ENCODE results near the gene MRTFA. TPM values are rescaled to one million over a fixed set of nuclear protein-coding genes. Genes with fewer than 3 reads are reported as not detected.
"Not testable (repeated sequence)": the region's sequence is repeated elsewhere in the genome, so short reads cannot be mapped to it uniquely, and the experiment has no call there.

MRTFA gene
- total RNA-seq, 1 donor from 2014 or later = 47.8 TPM

DNA sequence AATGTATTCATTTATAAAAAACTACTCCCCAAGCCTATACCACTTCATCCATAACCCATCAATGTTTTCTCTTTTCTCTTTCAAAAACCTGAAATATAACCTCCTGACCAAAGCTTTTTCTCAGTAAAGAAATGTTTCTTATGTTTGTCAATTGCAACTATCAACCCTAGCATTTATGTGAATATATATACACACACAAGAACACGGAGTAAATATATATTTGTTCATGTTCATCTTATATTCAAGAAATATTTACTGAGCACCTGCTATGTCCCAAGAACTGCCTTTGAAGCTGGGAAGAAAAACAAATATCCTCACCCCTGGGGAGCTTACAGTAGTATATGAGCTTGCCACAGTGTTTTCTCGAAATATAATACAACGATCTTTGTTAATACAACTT is 3.5 kb downstream of the MRTFA start:
- intact Hi-C loops (cut with micrococcal nuclease) = loop anchor here (10.0 kb wide), 2 partner anchors 588 to 728 kb away; partner anchors contain the start of gene GRAP2

DNA sequence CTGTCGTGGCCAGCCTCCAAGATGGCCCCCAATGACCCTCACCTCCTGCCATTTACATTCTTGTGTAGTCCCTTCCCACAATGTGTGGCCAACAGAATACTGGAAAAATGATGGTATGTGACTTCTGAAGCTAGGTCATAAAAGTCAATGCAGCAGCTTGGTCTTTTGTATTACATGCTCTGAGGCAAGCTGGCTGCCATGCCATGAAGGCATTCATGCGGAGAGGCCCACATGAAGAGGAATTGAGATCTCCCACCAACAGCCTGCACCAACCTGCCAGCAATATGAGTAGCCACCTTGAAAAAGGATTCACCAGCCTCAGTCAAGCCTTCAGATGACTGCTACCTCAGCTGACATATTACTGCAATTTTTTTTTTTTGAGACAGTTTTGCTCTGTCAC is 4.6 kb downstream of the MRTFA start:
- DNase-seq (ENCODE audit: low spot score) = no peak
- intact Hi-C loops (cut with micrococcal nuclease) = loop anchor here (10.0 kb wide), 2 partner anchors 587 to 727 kb away; partner anchors contain the start of gene GRAP2
- H3K4me1 Mint-ChIP-seq (ENCODE audit: low read depth) = peaks cover 51% of the 10 kb centered on the region
- no peaks in the 10 kb centered on the region for H3K9me3 Mint-ChIP-seq
- no peak overlapping the region for H3K27ac Mint-ChIP-seq
- H3K27me3 Mint-ChIP-seq (ENCODE audit: insufficient read depth) = no peaks in the 10 kb centered on the region
- H3K36me3 Mint-ChIP-seq (ENCODE audit: low read depth) = peaks cover 2% of the 10 kb centered on the region
- no peak overlapping the region for H3K4me3 Mint-ChIP-seq

More for the DNA sequence above, 3.5 kb downstream of the MRTFA start:
- Mint-ChIP-seq H3K27me3 (ENCODE audit: insufficient read depth) (no peaks in the 10 kb centered on the region), H3K4me1 (ENCODE audit: low read depth) (peaks cover 45% of the 10 kb centered on the region), H3K27ac (no peak overlapping the region), H3K36me3 (ENCODE audit: low read depth) (peaks cover 3% of the 10 kb centered on the region), H3K9me3 (no peaks in the 10 kb centered on the region), H3K4me3 (no peak overlapping the region)
- no peak for DNase-seq (ENCODE audit: low spot score)

DNA sequence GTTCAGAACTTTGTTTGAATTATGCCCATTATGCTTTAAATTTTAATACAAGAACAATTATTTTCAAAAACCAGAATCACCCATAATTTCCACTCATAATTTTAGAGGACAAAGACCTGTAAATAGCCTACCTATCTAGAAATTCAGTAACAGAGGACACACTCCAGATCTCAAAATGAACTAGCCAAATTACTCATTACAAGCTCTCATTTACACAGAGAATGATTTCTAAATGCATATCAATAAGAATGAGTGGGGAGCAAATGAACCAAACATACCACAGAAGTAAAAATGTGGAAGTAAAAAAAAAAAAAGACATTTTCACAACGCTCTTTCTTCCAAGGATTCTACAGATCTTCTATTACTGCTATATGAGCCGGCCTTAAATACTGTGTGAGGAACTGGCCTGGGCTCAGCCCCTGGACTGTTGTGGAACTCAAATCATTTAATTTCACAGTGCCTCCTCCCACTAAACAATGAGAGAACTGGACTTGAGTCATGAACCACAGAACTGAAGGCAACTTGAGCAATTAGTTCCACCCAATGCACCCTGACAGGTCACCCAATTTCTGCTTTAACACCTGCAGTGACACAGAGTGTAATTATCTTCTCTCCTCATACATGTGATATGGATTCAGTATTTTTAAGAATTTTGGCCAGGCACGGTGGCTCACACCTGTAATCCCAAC is 8.0 kb downstream of the MRTFA start:
- H3K27ac Mint-ChIP-seq = peak overlapping the region; percentile 62
- H3K27me3 Mint-ChIP-seq (ENCODE audit: insufficient read depth) = no peaks in the 10 kb centered on the region
- H3K9me3 Mint-ChIP-seq = no peaks in the 10 kb centered on the region
- peaks cover 2% of the 10 kb centered on the region for H3K36me3 Mint-ChIP-seq (ENCODE audit: low read depth)
- peaks cover 34% of the 10 kb centered on the region for H3K4me1 Mint-ChIP-seq (ENCODE audit: low read depth)
- no peak overlapping the region for H3K4me3 Mint-ChIP-seq
- intact Hi-C loops (cut with micrococcal nuclease) = loop anchor here (2.0 kb wide), 1 partner anchor 96 kb away; no protein-coding TSS in a partner anchor
- DNase-seq (ENCODE audit: low spot score) = no peak

DNA sequence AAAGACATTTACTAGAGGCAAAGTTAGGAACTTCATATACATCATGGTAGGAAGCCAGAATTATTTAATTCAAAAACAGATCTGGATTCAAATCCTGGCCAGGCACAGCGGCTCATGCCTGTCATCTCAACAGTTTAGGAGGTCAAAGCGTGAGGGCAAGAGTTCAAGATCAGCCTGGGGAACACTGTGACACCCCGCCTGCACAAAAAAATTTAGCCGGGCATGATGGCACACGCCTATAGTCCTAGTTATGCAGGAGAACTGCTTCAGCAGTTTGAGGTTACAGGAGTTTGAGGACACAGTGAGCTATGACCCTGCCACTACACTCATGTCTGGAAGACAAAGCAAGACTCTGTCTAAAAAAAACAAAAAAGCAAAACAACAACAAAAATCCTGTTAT is 8.9 kb downstream of the MRTFA start:
- Mint-ChIP-seq H3K27me3 (ENCODE audit: insufficient read depth) (no peaks in the 10 kb centered on the region), H3K36me3 (ENCODE audit: low read depth) (peaks cover 3% of the 10 kb centered on the region), H3K27ac (no peak overlapping the region), H3K9me3 (peaks cover 4% of the 10 kb centered on the region), H3K4me1 (ENCODE audit: low read depth) (peaks cover 34% of the 10 kb centered on the region), H3K4me3 (no peak overlapping the region)
- intact Hi-C loops (cut with micrococcal nuclease) = loop anchor here (2.0 kb wide), 1 partner anchor 95 kb away; no protein-coding TSS in a partner anchor
- DNase-seq (ENCODE audit: low spot score) = no peak

DNA sequence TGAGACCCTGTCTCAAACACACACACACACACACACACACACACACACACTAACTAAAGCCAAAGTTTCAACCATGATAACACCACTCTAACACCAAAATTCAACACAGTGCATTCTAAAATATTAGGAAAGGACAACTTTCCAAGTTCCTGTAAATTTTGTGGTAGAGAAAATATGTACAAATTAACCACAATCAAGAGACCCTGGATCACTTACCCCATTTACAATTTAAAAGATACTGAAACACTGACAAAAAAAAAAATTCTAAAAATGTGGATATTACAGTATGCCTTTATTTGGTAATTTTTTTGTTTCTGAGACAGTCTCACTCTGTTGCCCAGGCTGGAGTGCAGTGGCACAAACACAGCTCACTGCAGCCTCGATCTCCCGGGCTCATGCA is 9.7 kb downstream of the MRTFA start:
- DNase-seq (ENCODE audit: low spot score) = no peak
- H3K27me3 Mint-ChIP-seq (ENCODE audit: insufficient read depth) = no peaks in the 10 kb centered on the region
- H3K9me3 Mint-ChIP-seq = peaks cover 9% of the 10 kb centered on the region
- intact Hi-C loops (cut with micrococcal nuclease) = no loop called here
- no peak overlapping the region for H3K4me3 Mint-ChIP-seq
- peaks cover 6% of the 10 kb centered on the region for H3K36me3 Mint-ChIP-seq (ENCODE audit: low read depth)
- H3K4me1 Mint-ChIP-seq (ENCODE audit: low read depth) = peaks cover 33% of the 10 kb centered on the region
- no peak overlapping the region for H3K27ac Mint-ChIP-seq

DNA sequence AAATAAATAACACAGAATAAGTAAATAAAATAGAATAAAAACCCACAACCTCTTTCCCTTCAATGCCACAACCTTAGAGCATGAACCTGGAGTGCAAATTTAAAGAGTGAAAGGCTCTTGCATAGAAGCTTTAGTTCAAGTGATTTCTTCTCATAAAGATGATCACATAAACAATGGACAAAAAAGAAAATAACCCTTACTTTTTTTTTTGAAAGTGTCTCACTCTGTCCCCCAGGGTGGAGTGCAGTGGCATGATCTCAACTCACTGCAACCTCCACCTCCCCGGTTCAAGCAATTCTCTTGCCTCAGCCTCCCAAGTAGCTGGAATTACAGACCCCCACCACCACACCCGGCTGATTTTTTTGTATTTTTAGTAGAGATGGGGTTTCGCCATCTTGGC is 10.7 kb downstream of the MRTFA start:
- Mint-ChIP-seq H3K9me3 (peaks cover 15% of the 10 kb centered on the region), H3K4me1 (ENCODE audit: low read depth) (peaks cover 23% of the 10 kb centered on the region)
- H3K4me3 Mint-ChIP-seq; DNase-seq (ENCODE audit: low spot score); intact Hi-C loops (cut with micrococcal nuclease); H3K27me3 Mint-ChIP-seq (ENCODE audit: insufficient read depth); H3K27ac Mint-ChIP-seq; H3K36me3 Mint-ChIP-seq (ENCODE audit: low read depth): not testable (repeated sequence)

DNA sequence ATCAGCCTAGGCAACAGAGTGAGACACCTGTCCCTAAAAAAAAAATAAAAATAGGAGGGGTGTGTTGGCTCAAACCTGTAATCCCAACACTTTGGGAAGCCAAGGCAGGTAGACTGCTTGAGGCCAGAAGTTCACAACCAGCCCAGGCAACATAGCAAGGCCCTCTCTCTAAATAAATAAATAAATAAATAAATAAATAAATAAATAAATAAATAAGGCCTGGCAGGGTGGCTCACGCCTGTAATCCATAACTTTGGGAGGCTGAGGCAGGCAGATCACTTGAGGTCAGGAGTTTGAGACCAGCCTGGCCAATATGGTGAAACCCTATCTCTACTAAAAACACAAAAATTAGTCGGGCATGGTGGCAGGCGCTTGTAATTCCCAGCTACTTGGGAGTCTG is 11.2 kb downstream of the MRTFA start:
- Mint-ChIP-seq H3K4me1 (ENCODE audit: low read depth) (peaks cover 22% of the 10 kb centered on the region), H3K9me3 (peaks cover 15% of the 10 kb centered on the region)
- DNase-seq (ENCODE audit: low spot score); H3K4me3 Mint-ChIP-seq; H3K27me3 Mint-ChIP-seq (ENCODE audit: insufficient read depth); H3K36me3 Mint-ChIP-seq (ENCODE audit: low read depth); H3K27ac Mint-ChIP-seq; intact Hi-C loops (cut with micrococcal nuclease): not testable (repeated sequence)

DNA sequence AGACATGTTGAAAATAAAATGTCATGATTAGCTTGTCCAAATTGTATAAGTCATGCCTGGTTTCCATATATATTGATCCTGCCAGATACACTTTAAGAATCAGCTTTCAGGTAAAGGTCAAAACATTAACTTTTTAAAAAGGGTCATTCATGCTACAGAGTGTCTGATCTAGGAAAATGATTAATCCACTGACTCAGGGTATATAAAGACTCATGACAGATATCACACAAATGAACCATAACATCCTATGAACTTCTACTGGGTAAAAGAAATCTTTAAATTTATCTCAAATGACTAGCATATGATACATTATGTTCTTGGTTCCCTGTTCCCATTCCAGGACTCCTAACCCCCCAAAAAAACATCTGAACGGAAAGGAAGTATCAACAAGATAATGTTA is 11.7 kb downstream of the MRTFA start:
- intact Hi-C loops (cut with micrococcal nuclease) = no loop called here
- Mint-ChIP-seq H3K9me3 (peaks cover 15% of the 10 kb centered on the region), H3K27ac (no peak overlapping the region)

DNA sequence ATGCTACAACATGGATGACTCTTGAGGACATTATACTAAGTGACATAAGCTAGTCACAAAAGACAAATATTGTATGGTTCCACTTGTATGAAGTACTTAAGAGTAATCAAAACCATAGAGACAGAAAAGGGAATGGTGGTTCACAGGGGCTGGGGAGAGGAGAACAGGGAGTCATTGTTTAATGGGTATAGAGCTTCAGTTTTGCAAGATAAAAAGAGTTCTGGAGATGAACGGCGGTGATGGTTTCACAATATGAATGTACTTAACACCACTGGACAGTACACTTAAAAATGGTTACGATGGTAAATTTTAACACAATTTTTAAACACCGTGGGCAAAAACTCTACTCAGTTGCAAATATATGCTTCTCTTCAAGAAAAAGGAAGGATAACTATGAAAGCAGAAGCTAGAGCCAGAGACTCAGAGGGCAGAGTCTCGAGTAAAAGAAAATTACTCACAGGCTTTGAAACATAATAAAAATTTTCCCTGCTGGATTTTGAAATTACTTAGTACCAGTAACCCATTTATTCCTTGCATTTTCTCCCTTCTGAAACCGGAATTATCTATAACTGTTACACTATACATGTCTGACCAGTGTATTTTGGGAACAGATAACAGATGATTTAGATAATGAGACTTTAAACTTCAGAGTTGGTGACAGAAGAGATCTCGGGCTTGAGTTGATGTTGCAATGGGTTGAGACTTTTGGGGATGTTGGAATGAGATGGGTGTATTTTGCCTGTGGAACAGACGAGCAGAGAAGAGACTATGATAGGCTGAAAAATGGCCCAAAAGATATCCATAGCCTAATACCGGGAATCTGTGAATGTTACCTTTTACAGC is 15.0 kb downstream of the MRTFA start:
- intact Hi-C loops (cut with micrococcal nuclease) = no loop called here
- Mint-ChIP-seq H3K4me1 (ENCODE audit: low read depth) (no peaks in the 10 kb centered on the region), H3K27me3 (ENCODE audit: insufficient read depth) (no peaks in the 10 kb centered on the region), H3K36me3 (ENCODE audit: low read depth) (peaks cover 11% of the 10 kb centered on the region), H3K4me3 (no peak overlapping the region), H3K9me3 (peaks cover 18% of the 10 kb centered on the region), H3K27ac (no peak overlapping the region)
- DNase-seq (ENCODE audit: low spot score) = no peak

More for the DNA sequence above, 11.7 kb downstream of the MRTFA start:
- peaks cover 22% of the 10 kb centered on the region for H3K4me1 Mint-ChIP-seq (ENCODE audit: low read depth)
- peaks cover 7% of the 10 kb centered on the region for H3K36me3 Mint-ChIP-seq (ENCODE audit: low read depth)
- no peaks in the 10 kb centered on the region for H3K27me3 Mint-ChIP-seq (ENCODE audit: insufficient read depth)
- no peak overlapping the region for H3K4me3 Mint-ChIP-seq
- DNase-seq (ENCODE audit: low spot score) = no peak

DNA sequence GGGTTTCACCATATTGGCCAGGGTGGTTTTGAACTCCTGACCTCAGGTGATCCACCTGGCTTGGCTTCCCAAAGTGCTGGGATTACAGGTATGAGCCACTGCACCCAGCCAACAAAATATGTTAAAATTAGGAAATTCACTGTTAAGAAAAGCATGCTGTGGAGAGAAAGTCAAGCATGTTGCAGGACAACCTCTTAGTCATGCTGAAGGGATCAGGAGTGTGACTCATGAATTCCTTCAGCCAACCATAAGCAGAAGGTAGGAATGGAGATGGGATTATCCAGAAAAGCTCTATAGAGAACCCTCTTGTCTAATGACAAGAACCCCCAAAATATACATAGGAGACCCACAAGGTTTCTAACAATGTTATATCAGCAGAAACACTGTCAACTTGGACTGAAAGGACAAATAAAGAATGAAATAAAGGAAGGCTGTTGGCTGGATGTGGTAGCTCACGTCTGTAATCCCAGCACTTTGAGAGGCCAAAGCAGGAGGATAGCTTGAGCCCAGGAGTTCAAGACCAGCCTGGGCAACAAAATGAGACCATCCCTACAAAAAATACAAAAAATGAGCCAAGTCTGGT is 16.0 kb downstream of the MRTFA start:
- intact Hi-C loops (cut with micrococcal nuclease) = no loop called here
- Mint-ChIP-seq H3K27ac (no peak overlapping the region), H3K27me3 (ENCODE audit: insufficient read depth) (no peaks in the 10 kb centered on the region), H3K36me3 (ENCODE audit: low read depth) (peaks cover 11% of the 10 kb centered on the region), H3K4me1 (ENCODE audit: low read depth) (no peaks in the 10 kb centered on the region), H3K4me3 (no peak overlapping the region), H3K9me3 (peaks cover 18% of the 10 kb centered on the region)
- DNase-seq (ENCODE audit: low spot score) = no peak

DNA sequence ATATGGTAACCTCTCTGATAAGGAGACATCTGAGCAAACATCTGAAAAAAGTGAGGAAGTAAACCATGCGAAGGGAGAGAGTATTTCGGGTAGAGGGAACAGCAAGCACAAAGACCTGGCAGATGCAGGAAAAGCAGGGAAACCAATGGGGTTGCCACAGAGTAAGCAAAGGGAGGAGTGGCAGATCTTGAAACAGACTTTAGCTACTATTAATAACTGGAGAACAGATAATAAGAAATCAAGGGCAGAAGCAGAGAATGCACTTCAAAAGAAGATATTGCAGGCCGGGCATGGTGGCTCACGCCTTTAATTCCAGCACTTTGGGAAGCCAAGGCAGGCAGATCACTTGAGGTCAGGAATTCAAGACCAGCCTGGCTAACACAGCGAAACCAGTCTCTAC is 18.1 kb downstream of the MRTFA start:
- Mint-ChIP-seq H3K36me3 (ENCODE audit: low read depth) (peaks cover 11% of the 10 kb centered on the region), H3K27me3 (ENCODE audit: insufficient read depth) (no peaks in the 10 kb centered on the region), H3K9me3 (peaks cover 18% of the 10 kb centered on the region), H3K4me3 (no peak overlapping the region), H3K4me1 (ENCODE audit: low read depth) (no peaks in the 10 kb centered on the region), H3K27ac (no peak overlapping the region)
- DNase-seq (ENCODE audit: low spot score) = no peak
- intact Hi-C loops (cut with micrococcal nuclease) = no loop called here

DNA sequence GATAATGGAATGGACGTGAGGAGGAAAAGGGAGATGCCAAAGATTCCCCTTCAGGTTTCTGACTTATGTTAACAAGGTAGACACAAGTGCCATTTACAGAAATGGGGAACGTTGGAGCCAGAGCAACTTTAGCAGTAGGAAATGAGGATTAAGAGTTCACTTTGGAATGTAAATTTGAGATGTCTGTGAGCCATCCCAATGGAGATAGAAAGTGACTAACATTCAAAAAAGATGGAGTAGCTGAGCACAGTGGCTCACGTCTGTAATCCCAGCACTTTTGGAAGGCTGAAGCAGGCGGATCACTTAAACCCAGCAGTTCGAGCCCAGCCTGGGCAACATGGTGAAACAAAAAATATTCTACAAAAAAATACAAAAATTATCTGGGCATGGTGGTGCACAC is 19.9 kb downstream of the MRTFA start:
- Mint-ChIP-seq H3K27me3 (ENCODE audit: insufficient read depth) (no peaks in the 10 kb centered on the region), H3K27ac (no peak overlapping the region), H3K4me1 (ENCODE audit: low read depth) (peaks cover 4% of the 10 kb centered on the region), H3K9me3 (peaks cover 7% of the 10 kb centered on the region), H3K36me3 (ENCODE audit: low read depth) (peaks cover 6% of the 10 kb centered on the region), H3K4me3 (no peak overlapping the region)
- no peak for DNase-seq (ENCODE audit: low spot score)
- intact Hi-C loops (cut with micrococcal nuclease) = no loop called here

DNA sequence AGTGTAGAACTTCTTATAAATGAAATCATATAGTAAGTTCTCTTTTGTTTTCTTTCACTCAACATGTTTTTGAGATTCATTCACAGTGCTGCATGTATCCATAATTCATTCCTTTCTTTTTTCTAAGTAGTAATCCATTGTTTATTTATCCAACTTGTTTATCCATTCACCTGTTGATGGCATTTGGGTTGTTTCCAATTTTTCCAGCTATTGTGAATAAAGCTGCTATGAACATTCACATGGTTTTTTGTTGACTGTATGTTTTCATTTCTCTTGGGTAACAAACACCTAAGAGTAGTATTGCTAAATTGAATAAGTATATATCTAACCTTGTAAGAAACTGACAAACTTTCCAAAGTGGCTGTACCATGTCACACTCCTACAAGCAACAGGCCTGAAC is 23.5 kb downstream of the MRTFA start:
- DNase-seq (ENCODE audit: low spot score) = no peak
- peaks cover 10% of the 10 kb centered on the region for H3K4me1 Mint-ChIP-seq (ENCODE audit: low read depth)
- peaks cover 3% of the 10 kb centered on the region for H3K9me3 Mint-ChIP-seq
- no peak overlapping the region for H3K27ac Mint-ChIP-seq
- intact Hi-C loops (cut with micrococcal nuclease) = no loop called here
- no peak overlapping the region for H3K4me3 Mint-ChIP-seq
- no peaks in the 10 kb centered on the region for H3K27me3 Mint-ChIP-seq (ENCODE audit: insufficient read depth)
- peaks cover 6% of the 10 kb centered on the region for H3K36me3 Mint-ChIP-seq (ENCODE audit: low read depth)
